Activated CD4-positive, alpha-beta T cell treated with anti-CD3 and anti-CD28 coated beads, Interleukin-2, amount 50 U/mL, for 1 hour (primary cell): Measurements from ENCODE around the gene SKIDA1.

Experiments
- DNase-seq: peaks from one replicate; pipeline ENCODE4 v3.0.0-alpha.2; 2020

The SKIDA1 gene

GRCh38 chr10:21473541-21473940, 51.9 kb downstream of the SKIDA1 start:
- no peak for DNase-seq

- DNase-seq = no peak
Measured at GRCh38 chr10:21473135-21473534, 52.3 kb downstream of the SKIDA1 start.

- DNase-seq = no peak
Measured at GRCh38 chr10:21468086-21468485, 57.4 kb downstream of the SKIDA1 start.

GRCh38 chr10:21467633-21468032, 57.8 kb downstream of the SKIDA1 start:
- DNase-seq = no peak

- DNase-seq = no peak
Measured at GRCh38 chr10:21464134-21464533, 61.3 kb downstream of the SKIDA1 start.
